Upper lobe of right lung (tissue), 1 donor: ENCODE results near the gene POU2AF2. TPM values are rescaled to one million over a fixed set of nuclear protein-coding genes. Genes with fewer than 3 reads are reported as not detected.
A peak's percentile ranks its signal among the peaks of the same experiment; 100 is the strongest.
"Not testable (repeated sequence)": the region's sequence is repeated elsewhere in the genome, so short reads cannot be mapped to it uniquely, and the experiment has no call there.

Source experiments
- ATAC-seq: fragments of 200-7000 bp; cut with Tn5 transposase; one replicate; pipeline ENCODE4 v1.9.1; 2020; ENCODE audit warnings: mild to moderate bottlenecking, moderate library complexity
- DNase-seq: peaks from one replicate; pipeline ENCODE4 v3.0.0-alpha.2; 2020
- H3K27ac ChIP-seq: fragments of 200-600 bp; one replicate; pipeline ENCODE4 v1.8.0; 2022
- H3K27me3 ChIP-seq: fragments of 200-600 bp; one replicate; pipeline ENCODE4 v1.8.0; 2022; ENCODE audit warnings: mild to moderate bottlenecking
- H3K36me3 ChIP-seq: fragments of 200-600 bp; one replicate; pipeline ENCODE4 v1.8.0; 2022
- H3K4me1 ChIP-seq: fragments of 200-600 bp; one replicate; pipeline ENCODE4 v1.8.0; 2022
- H3K4me3 ChIP-seq: fragments of 200-600 bp; one replicate; pipeline ENCODE4 v1.8.0; 2022; ENCODE audit warnings: mild to moderate bottlenecking
- H3K9me3 ChIP-seq: fragments of 200-600 bp; one replicate; pipeline ENCODE4 v1.8.0; 2022
- intact Hi-C: fragments of 100-400 bp; cut with DNase I; formaldehyde crosslinking; loops from one replicate; pipeline ENCODE4 v1.11.0; 2022
- total RNA-seq: library from RNA; stranded (reverse); fragmentation: NEBNext Ultra II Directional; extraction: Animal tissue kit (Norgen Biotek cat#: 25700); gene quantifications from one replicate; pipeline ENCODE4 v1.2.1, GENCODE V29; 2021
- TF ChIP-seq, protein P1 (sequence below): fragments of 200-600 bp; IDR thresholded peaks from one replicate; pipeline ENCODE4 v1.8.0; 2022; ENCODE audit warnings: antibody characterized with exemption
- donor health status: DM: no; HTN: yes; CAD: no; lungs with severe emphysema.

POU2AF2 gene
- total RNA-seq, 1 donor from 2014 or later: not detected

DNA sequence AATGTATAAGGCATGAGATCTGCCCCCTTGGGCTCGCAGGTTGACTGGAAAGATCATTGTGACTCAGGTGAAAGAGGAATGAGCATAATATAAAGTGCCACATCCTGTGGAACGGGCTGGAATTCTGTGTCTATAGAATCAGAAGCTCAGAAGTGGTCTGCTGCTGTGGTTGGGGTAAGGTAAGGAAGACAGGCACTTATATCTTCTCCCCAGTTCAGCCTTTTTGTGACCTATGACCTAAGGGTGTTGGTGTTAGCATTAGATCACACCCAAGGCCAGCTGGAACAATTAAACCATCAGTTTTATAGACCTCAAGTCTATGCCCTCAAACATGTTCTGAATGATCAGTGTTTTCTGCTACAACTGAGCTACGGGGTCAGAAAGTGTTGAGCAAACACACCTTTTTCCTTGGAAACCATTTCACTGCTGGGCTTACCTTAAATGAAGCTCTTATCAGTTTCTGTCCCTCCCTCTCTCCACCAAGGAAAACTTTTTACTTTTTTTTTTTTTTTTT is 37.1 kb downstream of the POU2AF2 start:
- Histone ChIP-seq H3K4me1 (no peaks in the 10 kb centered on the region), H3K27me3 (peaks cover 3% of the 10 kb centered on the region), H3K27ac (no peak overlapping the region), H3K4me3 (no peak overlapping the region), H3K36me3 (no peaks in the 10 kb centered on the region), H3K9me3 (no peaks in the 10 kb centered on the region)
- ATAC-seq: no peak
- DNase-seq: no peak
- TF ChIP-seq, protein P1, sequence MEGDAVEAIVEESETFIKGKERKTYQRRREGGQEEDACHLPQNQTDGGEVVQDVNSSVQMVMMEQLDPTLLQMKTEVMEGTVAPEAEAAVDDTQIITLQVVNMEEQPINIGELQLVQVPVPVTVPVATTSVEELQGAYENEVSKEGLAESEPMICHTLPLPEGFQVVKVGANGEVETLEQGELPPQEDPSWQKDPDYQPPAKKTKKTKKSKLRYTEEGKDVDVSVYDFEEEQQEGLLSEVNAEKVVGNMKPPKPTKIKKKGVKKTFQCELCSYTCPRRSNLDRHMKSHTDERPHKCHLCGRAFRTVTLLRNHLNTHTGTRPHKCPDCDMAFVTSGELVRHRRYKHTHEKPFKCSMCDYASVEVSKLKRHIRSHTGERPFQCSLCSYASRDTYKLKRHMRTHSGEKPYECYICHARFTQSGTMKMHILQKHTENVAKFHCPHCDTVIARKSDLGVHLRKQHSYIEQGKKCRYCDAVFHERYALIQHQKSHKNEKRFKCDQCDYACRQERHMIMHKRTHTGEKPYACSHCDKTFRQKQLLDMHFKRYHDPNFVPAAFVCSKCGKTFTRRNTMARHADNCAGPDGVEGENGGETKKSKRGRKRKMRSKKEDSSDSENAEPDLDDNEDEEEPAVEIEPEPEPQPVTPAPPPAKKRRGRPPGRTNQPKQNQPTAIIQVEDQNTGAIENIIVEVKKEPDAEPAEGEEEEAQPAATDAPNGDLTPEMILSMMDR: no peak
- intact Hi-C loops: loop anchor here (5.0 kb wide), 1 partner anchor 165 kb away; no protein-coding TSS in a partner anchor

DNA sequence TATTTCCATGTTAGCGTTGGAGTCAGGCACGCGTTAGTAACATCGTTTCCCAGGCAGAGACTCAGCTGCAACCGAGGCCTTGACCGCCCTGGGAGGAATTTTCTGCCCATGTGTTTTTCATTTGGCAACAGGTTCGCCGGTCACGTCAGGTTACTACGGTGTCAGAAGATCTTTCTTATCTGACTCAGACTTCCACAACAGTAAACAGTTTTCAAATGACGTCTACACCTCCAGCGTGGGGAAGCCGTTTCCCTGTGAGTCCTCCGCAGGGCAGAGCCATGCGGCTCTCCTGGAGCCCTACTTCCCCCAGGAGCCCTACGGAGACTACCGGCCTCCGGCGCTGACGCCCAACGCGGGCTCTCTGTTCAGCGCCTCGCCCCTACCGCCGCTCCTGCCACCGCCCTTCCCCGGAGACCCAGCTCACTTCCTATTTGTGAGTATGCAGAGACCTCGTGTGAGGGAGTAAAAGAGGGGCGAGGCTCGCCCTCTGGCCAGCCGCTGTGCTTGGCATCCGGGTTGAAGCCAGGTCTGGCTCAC is 38.5 kb downstream of the POU2AF2 start:
- DNase-seq (no peak), ATAC-seq (peak; percentile 60)
- Histone ChIP-seq H3K27me3 (no peaks in the 10 kb centered on the region), H3K36me3 (no peaks in the 10 kb centered on the region), H3K27ac (no peak overlapping the region), H3K4me3 (no peak overlapping the region), H3K4me1 (no peaks in the 10 kb centered on the region), H3K9me3 (no peaks in the 10 kb centered on the region)
- TF ChIP-seq, protein P1: no peak
- intact Hi-C loops: loop anchor here (5.0 kb wide), 1 partner anchor 163 kb away; no protein-coding TSS in a partner anchor

DNA sequence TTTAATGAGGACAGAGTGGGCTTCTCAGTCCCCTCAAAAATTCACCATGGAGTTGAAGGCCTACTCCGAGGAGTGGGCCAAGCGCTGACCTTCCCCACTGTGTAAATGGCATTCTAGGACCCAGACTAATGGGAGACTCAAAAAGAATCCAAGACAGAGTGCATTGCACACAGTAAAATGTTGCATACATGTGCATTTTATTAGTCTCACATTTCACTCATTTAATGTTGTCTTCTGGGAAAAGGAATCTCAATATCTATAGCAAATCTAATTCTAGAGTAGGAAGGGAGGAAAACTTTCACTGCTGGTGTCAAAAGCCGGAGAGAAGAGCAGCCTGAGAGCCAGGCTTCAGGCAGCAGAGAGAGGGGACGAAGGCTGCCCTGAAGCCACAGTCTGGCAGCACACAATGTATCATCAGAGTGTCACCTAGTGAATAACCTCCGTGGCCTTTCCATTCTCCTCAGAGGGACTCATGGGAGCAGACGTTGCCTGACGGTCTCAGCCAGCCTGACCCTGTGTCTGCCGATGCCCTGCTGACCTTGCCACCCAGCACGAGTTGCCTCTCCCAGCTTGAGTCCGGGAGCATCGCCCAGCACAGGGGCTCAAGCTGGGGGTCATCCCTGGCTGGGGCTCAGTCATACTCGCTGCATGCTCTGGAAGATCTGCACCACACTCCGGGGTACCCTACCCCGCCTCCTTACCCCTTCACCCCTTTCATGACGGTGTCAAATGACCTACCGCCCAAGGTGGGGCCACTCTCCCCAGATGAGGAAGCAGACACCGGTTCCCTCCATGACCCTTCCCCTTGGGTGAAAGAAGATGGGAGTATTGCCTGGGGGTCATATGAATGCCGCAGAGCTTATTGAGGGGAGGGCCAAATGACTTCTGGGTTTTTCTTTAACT is 39.9 kb downstream of the POU2AF2 start:
- no peaks in the 10 kb centered on the region for H3K4me1 ChIP-seq
- no peak overlapping the region for H3K27ac ChIP-seq
- intact Hi-C loops: no loop called here
- no peaks in the 10 kb centered on the region for H3K9me3 ChIP-seq
- DNase-seq (no peak), ATAC-seq (peak; percentile 21)
- TF ChIP-seq, protein P1: no peak
- H3K36me3 ChIP-seq: no peaks in the 10 kb centered on the region
- no peaks in the 10 kb centered on the region for H3K27me3 ChIP-seq
- H3K4me3 ChIP-seq: no peak overlapping the region

DNA sequence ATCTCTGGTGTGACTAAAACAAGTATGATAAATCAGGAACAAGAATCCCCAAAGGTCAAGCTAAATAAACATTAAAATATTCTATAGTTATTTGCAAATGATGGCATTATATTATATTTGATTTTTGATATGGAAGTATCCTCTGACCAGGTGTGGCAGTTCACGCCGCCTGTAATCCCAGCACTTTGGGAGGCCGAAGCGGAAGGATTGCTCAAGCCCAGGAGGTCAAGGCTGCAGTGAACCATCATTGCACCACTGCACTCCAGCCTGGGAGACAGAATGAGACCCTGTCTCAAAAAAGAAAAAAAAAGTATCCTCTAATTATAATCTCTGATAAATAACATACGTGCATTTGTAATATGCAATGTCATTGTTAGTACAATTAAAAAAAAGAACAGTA is 46.2 kb downstream of the POU2AF2 start:
- intact Hi-C loops: no loop called here
- ATAC-seq (no peak), DNase-seq (no peak)
- Histone ChIP-seq H3K36me3 (no peaks in the 10 kb centered on the region), H3K4me1 (no peaks in the 10 kb centered on the region), H3K27ac (no peak overlapping the region), H3K4me3 (no peak overlapping the region), H3K9me3 (no peaks in the 10 kb centered on the region), H3K27me3 (no peaks in the 10 kb centered on the region)
- TF ChIP-seq, protein P1: no peak

DNA sequence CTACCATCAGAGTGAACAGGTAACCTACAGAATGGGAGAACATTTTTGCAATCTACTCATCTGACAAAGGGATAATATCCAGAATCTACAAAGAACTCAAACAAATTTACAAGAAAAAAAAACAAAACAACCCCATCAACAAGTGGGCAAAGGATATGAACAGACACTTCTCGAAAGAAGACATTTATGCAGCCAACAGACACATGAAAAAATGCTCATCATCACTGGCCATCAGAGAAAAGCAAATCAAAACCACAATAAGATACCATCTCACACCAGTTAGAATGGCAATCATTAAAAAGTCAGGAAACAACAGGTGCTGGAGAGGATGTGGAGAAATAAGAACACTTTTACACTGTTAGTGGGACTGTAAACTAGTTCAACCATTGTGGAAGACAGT is 46.9 kb downstream of the POU2AF2 start:
- ATAC-seq, intact Hi-C loops, H3K27me3 ChIP-seq: not testable (repeated sequence)

DNA sequence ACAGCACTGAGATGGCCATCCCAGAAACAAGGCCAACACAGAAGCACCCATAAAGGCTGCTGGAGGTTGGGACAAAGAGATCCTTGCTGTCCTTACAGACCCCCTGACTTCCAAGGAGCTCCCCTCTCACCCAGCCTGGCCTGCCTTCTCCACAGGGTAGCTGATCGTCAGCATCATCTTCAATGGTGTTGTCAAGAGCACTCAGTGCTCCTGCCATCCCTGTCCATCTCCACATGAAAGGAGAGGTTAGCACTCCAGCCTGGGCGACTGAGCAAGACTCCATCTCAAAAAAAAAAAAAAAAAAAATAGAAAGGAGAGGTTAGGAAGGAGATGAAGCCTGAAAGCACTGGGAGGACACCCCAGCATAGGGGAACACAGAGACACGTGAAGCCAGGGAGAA is 50.7 kb downstream of the POU2AF2 start:
- H3K4me1 ChIP-seq: peaks cover 3% of the 10 kb centered on the region
- no peak overlapping the region for H3K4me3 ChIP-seq
- H3K9me3 ChIP-seq: no peaks in the 10 kb centered on the region
- TF ChIP-seq, protein P1: no peak
- ATAC-seq (no peak), DNase-seq (no peak)
- H3K27me3 ChIP-seq: no peaks in the 10 kb centered on the region
- no peaks in the 10 kb centered on the region for H3K36me3 ChIP-seq
- intact Hi-C loops: no loop called here
- no peak overlapping the region for H3K27ac ChIP-seq

More for the DNA sequence above, 46.9 kb downstream of the POU2AF2 start:
- not testable (repeated sequence) for H3K36me3 ChIP-seq, DNase-seq, H3K4me1 ChIP-seq, H3K27ac ChIP-seq, H3K4me3 ChIP-seq, H3K9me3 ChIP-seq
